Neural progenitor cell (in vitro differentiated cells): ENCODE data around the gene CRACDL. TPM values are rescaled to one million over a fixed set of nuclear protein-coding genes. Genes with fewer than 3 reads are reported as not detected.

Source experiments
- DNase-seq: peaks from one replicate; pipeline ENCODE4 v3.0.0-alpha.2; 2016; ENCODE audit warnings: low spot score
- H2AFZ ChIP-seq: fragments of 200-600 bp; sonication (generic); replicated peaks from 2 replicates; pipeline ENCODE4 v1.6.1; 2016; ENCODE audit warnings: antibody characterized with exemption
- H3F3A ChIP-seq: fragments of 200-600 bp; sonication (generic); 2 replicates; pipeline ENCODE4 v1.6.1; 2016; ENCODE audit warnings: antibody characterized with exemption, low read depth
- H3K27ac ChIP-seq: fragments of 200-600 bp; sonication (generic); 2 replicates; pipeline ENCODE4 v1.5.1; 2016; ENCODE audit warnings: mild to moderate bottlenecking
- H3K27me3 ChIP-seq: fragments of 200-600 bp; sonication (generic); 2 replicates; pipeline ENCODE4 v1.6.1; 2016; ENCODE audit warnings: mild to moderate bottlenecking, moderate library complexity
- H3K36me3 ChIP-seq: fragments of 200-600 bp; sonication (generic); 2 replicates; pipeline ENCODE4 v1.5.1; 2016
- H3K4me1 ChIP-seq: fragments of 200-600 bp; sonication (generic); 2 replicates; pipeline ENCODE4 v1.6.1; 2016; ENCODE audit warnings: mixed run types
- H3K4me2 ChIP-seq: fragments of 200-600 bp; sonication (generic); 2 replicates; pipeline ENCODE4 v1.6.1; 2016
- H3K4me3 ChIP-seq: fragments of 200-600 bp; sonication (generic); 2 replicates; pipeline ENCODE4 v1.5.1; 2016
- H3K79me2 ChIP-seq: fragments of 200-600 bp; sonication (generic); 2 replicates; pipeline ENCODE4 v1.6.1; 2016; ENCODE audit warnings: low read depth
- H3K9ac ChIP-seq: fragments of 200-600 bp; sonication (generic); 2 replicates; pipeline ENCODE4 v1.6.1; 2016
- H3K9me3 ChIP-seq: fragments of 200-600 bp; sonication (generic); 2 replicates; pipeline ENCODE4 v1.5.1; 2016; ENCODE audit warnings: low read depth
- H4K20me1 ChIP-seq: fragments of 200-600 bp; sonication (generic); 2 replicates; pipeline ENCODE4 v1.6.1; 2016; ENCODE audit warnings: low read depth
- H3K27ac Mint-ChIP-seq: 3 replicates; pipeline ENCODE4 v1.8.0; 2021; ENCODE audit warnings: mixed read lengths
- H3K27me3 Mint-ChIP-seq: 2 replicates; pipeline ENCODE4 v1.8.0; 2022; ENCODE audit warnings: low read depth, mild to moderate bottlenecking, inconsistent platforms, moderate library complexity, mixed read lengths; ENCODE audit not compliant: insufficient read depth
- H3K36me3 Mint-ChIP-seq: 3 replicates; pipeline ENCODE4 v1.8.0; 2021; ENCODE audit warnings: mixed read lengths
- H3K4me1 Mint-ChIP-seq: 3 replicates; pipeline ENCODE4 v1.8.0; 2021; ENCODE audit warnings: mixed read lengths
- H3K4me3 Mint-ChIP-seq: 3 replicates; pipeline ENCODE4 v1.8.0; 2021; ENCODE audit warnings: mild to moderate bottlenecking, moderate library complexity, mixed read lengths
- H3K9me3 Mint-ChIP-seq: 3 replicates; pipeline ENCODE4 v1.8.0; 2020; ENCODE audit warnings: mixed read lengths
- EZH2 ChIP-seq: fragments of 200-600 bp; sonication (generic); IDR thresholded peaks from 2 replicates; pipeline ENCODE4 v1.6.1; 2017; ENCODE audit warnings: antibody characterized with exemption, mild to moderate bottlenecking, moderate library complexity
- EZH2phosphoT487 ChIP-seq: fragments of 200-600 bp; sonication (generic); IDR thresholded peaks from 2 replicates; pipeline ENCODE4 v1.6.1; 2017; ENCODE audit warnings: antibody characterized with exemption
- total RNA-seq: library from RNA; depleted of rRNA; stranded (reverse); fragments of >200 nt; gene quantifications from 2 replicates; pipeline ENCODE4 v1.2.3, GENCODE V29; 2015; ENCODE audit warnings: low replicate concordance
- TF ChIP-seq, protein P1 (sequence below): fragments of 200-600 bp; sonication (generic); IDR thresholded peaks from 2 replicates; pipeline ENCODE4 v1.5.1; 2017; ENCODE audit warnings: antibody characterized with exemption, mild to moderate bottlenecking

The CRACDL gene
- total RNA-seq, 1 donor from 2014 or later: 0.07 TPM

DNA sequence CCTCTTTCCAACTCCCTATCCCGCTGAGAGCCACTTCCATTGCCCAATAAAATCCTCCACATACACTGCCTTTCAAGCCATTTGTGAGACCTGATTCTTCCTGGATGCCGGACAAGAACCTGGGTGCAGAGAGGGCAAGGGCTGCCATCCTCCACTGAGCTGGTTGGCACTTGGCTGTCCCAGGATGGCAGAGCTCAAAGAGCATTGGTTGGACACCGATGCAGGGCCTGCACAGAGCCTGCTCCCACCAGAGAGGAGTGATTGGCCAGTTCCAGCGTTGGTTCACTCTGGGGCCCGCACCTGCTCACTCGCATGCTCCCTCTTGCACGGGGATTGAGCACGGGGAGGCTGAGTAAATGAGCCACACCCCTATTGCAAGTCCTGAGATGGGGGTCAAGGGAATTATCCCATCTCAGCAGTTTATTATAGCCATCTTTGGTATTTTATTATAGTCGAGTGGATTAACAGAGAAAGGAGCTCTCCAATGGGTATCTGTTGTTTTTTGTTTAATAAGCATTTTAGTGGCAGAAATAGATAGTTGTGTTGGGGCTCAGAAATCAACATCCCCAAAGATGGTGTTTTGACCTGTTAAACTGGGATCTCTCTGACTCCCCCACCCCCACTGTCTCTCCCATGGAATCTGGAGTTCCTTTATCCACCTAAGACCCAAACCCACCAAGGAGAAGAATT is 185.3 kb downstream of the CRACDL start:
- TF ChIP-seq EZH2 (no peak), EZH2phosphoT487 (no peak)
- TF ChIP-seq, protein P1, sequence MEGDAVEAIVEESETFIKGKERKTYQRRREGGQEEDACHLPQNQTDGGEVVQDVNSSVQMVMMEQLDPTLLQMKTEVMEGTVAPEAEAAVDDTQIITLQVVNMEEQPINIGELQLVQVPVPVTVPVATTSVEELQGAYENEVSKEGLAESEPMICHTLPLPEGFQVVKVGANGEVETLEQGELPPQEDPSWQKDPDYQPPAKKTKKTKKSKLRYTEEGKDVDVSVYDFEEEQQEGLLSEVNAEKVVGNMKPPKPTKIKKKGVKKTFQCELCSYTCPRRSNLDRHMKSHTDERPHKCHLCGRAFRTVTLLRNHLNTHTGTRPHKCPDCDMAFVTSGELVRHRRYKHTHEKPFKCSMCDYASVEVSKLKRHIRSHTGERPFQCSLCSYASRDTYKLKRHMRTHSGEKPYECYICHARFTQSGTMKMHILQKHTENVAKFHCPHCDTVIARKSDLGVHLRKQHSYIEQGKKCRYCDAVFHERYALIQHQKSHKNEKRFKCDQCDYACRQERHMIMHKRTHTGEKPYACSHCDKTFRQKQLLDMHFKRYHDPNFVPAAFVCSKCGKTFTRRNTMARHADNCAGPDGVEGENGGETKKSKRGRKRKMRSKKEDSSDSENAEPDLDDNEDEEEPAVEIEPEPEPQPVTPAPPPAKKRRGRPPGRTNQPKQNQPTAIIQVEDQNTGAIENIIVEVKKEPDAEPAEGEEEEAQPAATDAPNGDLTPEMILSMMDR: no peak
- no peaks in the 10 kb centered on the region for H3K36me3 Mint-ChIP-seq

DNA sequence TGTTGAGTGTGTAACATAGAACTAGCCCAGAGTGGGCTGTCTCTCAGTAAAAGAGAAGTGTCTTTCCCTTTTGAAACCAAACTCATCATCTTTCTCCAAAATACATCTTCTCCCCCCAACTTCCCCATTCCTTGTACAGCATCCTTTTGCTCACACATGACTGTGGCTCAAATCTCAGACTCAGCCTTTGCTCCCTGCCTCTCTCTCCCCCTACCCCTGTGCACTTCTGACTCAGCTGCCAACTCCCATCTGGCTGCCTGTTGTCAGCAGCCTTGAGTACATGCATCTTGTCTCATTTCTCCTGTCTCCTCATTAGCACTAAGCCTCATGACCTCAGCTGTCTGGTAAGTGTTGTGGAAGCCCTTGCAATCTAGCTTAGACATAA is 187.0 kb downstream of the CRACDL start:
- H3K27ac ChIP-seq: no peak overlapping the region
- H3K9ac ChIP-seq: no peak overlapping the region
- no peaks in the 10 kb centered on the region for H4K20me1 ChIP-seq
- Mint-ChIP-seq H3K27me3 (peaks cover 5% of the 10 kb centered on the region), H3K4me1 (peaks cover 8% of the 10 kb centered on the region), H3K36me3 (no peaks in the 10 kb centered on the region), H3K9me3 (peaks cover 2% of the 10 kb centered on the region), H3K4me3 (no peak overlapping the region), H3K27ac (no peak overlapping the region)
- no peak overlapping the region for H2AFZ ChIP-seq
- H3K4me1 ChIP-seq: peaks cover 5% of the 10 kb centered on the region
- H3K27me3 ChIP-seq: no peaks in the 10 kb centered on the region
- H3F3A ChIP-seq: no peaks in the 10 kb centered on the region
- H3K4me3 ChIP-seq: no peak overlapping the region
- no peaks in the 10 kb centered on the region for H3K36me3 ChIP-seq
- no peak for TF ChIP-seq EZH2phosphoT487
- TF ChIP-seq, protein P1: no peak
- no peak for TF ChIP-seq EZH2
- H3K79me2 ChIP-seq: no peaks in the 10 kb centered on the region
- DNase-seq: no peak
- H3K4me2 ChIP-seq: no peak overlapping the region
- no peaks in the 10 kb centered on the region for H3K9me3 ChIP-seq

More for the DNA sequence above, 185.3 kb downstream of the CRACDL start:
- Mint-ChIP-seq H3K27me3 (peaks cover 5% of the 10 kb centered on the region), H3K4me3 (no peak overlapping the region), H3K27ac (no peak overlapping the region), H3K4me1 (peaks cover 8% of the 10 kb centered on the region), H3K9me3 (peaks cover 2% of the 10 kb centered on the region)
- Histone ChIP-seq H3K4me1 (peaks cover 10% of the 10 kb centered on the region), H3K4me3 (no peak overlapping the region), H3K9ac (no peak overlapping the region), H4K20me1 (no peaks in the 10 kb centered on the region), H3K9me3 (no peaks in the 10 kb centered on the region), H3F3A (no peaks in the 10 kb centered on the region), H2AFZ (no peak overlapping the region), H3K27ac (no peak overlapping the region), H3K36me3 (no peaks in the 10 kb centered on the region), H3K79me2 (no peaks in the 10 kb centered on the region), H3K27me3 (no peaks in the 10 kb centered on the region), H3K4me2 (no peak overlapping the region)
- DNase-seq: no peak

DNA sequence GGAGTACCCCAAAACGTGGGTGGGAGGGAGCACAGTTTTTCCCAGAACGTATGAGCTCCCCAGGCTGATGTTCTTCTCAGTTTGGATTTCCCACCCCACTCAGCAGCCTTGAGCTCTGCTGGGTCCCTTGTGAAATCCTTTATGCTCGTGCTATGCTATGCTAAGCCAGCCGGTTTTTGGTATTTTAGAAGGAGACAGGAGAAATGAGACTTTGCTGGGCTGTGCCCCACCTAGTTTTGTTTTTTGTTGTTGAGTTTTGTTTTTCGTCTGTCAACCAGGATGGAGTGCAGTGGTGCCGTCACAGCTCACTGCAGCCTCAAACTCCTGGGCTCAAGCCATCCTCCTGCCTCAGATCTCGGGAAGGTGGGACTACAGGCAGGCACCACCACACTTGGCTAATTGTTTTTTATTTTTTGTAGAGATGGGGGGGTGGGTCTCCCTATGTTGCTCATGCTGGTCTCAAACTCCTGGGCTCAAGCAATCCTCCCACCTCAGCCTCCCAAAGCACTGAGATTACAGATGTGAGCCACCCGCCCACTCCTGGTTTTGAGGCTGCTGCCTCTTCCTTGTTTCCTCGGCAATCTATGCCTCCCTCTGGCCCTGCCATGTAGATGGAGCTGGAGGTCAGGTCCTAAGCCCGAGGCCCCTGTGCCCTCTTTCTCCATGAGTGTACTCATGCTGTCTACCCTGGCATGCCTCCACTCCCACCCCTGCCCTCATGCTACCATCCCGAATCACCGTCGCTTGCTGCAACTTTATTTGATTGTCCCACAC is 187.5 kb downstream of the CRACDL start:
- Histone ChIP-seq H3K27ac (no peak overlapping the region), H2AFZ (peak overlapping the region; percentile 69), H3K4me1 (peaks cover 5% of the 10 kb centered on the region), H3K27me3 (no peaks in the 10 kb centered on the region), H4K20me1 (no peaks in the 10 kb centered on the region), H3F3A (no peaks in the 10 kb centered on the region), H3K9me3 (no peaks in the 10 kb centered on the region), H3K4me2 (no peak overlapping the region), H3K9ac (no peak overlapping the region), H3K4me3 (no peak overlapping the region), H3K79me2 (no peaks in the 10 kb centered on the region), H3K36me3 (no peaks in the 10 kb centered on the region)
- peak overlapping the region; percentile 42 for H3K27ac Mint-ChIP-seq
- TF ChIP-seq EZH2phosphoT487 (no peak), EZH2 (no peak)
- TF ChIP-seq, protein P1: no peak
- no peak for DNase-seq
- no peaks in the 10 kb centered on the region for H3K36me3 Mint-ChIP-seq
- peaks cover 5% of the 10 kb centered on the region for H3K27me3 Mint-ChIP-seq
- H3K9me3 Mint-ChIP-seq: peaks cover 2% of the 10 kb centered on the region
- H3K4me3 Mint-ChIP-seq: no peak overlapping the region
- peaks cover 8% of the 10 kb centered on the region for H3K4me1 Mint-ChIP-seq
